ENCODE measurements around the gene MUC16.

MUC16 gene

DNA sequence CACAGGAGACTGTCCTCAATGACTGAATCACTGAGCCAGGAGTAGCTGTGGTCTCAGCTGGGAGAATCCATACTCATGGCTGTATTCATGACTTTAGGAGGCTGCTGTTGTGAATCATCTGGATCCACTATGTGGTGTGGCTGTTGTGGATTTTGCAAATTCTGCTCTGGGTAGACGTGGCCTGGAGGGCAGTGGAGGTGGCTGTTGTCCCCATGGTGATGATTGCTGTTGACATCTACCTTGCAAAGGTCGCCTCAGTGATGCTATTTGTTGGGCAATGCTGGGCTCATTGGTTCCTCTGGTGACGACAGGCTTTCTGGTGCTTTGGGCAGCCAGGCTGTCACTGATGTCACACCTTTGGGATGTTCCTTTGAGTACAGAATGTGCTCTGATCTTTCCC lies 23.9 kb downstream of the MUC16 start:
- H3K4me3 ChIP-seq: no peak overlapping the region
- no peaks in the 10 kb centered on the region for H3K36me3 ChIP-seq (ENCODE audit: insufficient read depth, low read length)
- H3K9ac ChIP-seq (ENCODE audit: insufficient read length): no peak overlapping the region
- no peak for TF ChIP-seq POLR2AphosphoS5 (IDR thresholded peaks at IDR 0.05; ENCODE audit: borderline replicate concordance, low read depth, low read length)
- no peak for TF ChIP-seq EZH2 (IDR thresholded peaks at IDR 0.05)
- no peak for TF ChIP-seq FOXP2 (optimal IDR thresholded peaks at IDR 0.05; ENCODE audit: control extremely low read depth, extremely low read length, insufficient read depth)
- H3K27ac ChIP-seq: no peak overlapping the region
- H3K9me3 ChIP-seq (ENCODE audit: low read depth, low read length): no peaks in the 10 kb centered on the region
- DNase-seq (ENCODE audit: low read depth, low spot score): no peak

DNA sequence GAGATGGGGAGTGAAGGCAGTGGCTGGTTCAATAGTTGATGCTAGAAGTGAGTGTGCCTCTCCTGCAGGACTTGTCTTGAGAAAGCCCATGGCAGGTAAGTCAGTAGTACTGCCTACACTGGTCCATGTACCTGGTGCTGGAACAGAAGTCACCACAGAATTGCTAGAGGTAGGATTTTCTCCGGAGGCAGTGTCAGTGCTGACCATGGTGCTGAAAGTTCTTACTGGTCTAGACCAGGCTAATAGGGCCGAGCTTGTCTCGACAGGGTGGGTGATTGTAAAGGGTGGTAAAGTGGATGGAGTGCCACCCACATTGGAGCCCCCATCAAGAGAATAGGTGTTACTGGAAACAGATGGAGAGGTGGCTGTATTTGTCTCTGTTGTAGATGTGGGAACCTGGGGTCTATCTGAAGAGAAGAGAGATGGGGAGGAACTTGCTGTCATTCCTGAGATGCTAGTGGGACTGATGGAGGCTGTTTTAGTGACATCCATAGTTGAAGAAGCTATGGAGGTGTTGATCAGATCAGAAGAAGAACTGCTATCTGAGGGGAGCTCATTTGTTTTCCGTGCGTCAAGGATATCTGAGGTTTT lies 36.6 kb downstream of the MUC16 start:
- no peak for DNase-seq (ENCODE audit: low read depth, low spot score)
- Histone ChIP-seq H3K9me3 (ENCODE audit: low read depth, low read length) (no peaks in the 10 kb centered on the region), H3K36me3 (ENCODE audit: insufficient read depth, low read length) (no peaks in the 10 kb centered on the region), H3K27ac (no peak overlapping the region), H3K4me3 (no peak overlapping the region), H3K9ac (ENCODE audit: insufficient read length) (no peak overlapping the region)
- TF ChIP-seq FOXP2 (optimal IDR thresholded peaks at IDR 0.05; ENCODE audit: control extremely low read depth, extremely low read length, insufficient read depth): no peak
- TF ChIP-seq POLR2AphosphoS5 (IDR thresholded peaks at IDR 0.05; ENCODE audit: borderline replicate concordance, low read depth, low read length): no peak
- no peak for TF ChIP-seq EZH2 (IDR thresholded peaks at IDR 0.05)

DNA sequence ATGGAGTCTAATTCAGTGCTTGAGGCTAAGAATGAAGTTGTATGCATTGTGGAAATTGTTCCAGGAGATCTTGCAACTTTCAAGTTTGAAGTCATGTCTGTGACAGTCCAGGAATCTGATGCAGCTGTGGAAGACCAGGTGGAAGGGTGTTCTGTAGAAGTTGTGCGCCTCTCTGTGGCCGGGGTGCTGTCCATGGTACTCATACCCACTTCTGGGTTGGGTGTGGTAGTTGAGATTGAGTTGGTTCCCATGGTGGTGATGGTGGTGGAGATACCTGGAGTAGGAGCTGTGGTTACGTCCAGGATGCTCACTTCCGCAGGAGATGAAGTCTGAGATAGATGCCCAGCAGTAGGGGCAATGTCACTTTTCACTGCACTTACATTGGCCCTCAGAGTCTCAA lies 44.3 kb downstream of the MUC16 start:
- Histone ChIP-seq H3K9me3 (ENCODE audit: low read depth, low read length) (no peaks in the 10 kb centered on the region), H3K9ac (ENCODE audit: insufficient read length) (no peak overlapping the region), H3K27ac (no peak overlapping the region), H3K4me3 (no peak overlapping the region), H3K36me3 (ENCODE audit: insufficient read depth, low read length) (no peaks in the 10 kb centered on the region)
- no peak for DNase-seq (ENCODE audit: low read depth, low spot score)
- TF ChIP-seq EZH2 (IDR thresholded peaks at IDR 0.05) (no peak), POLR2AphosphoS5 (IDR thresholded peaks at IDR 0.05; ENCODE audit: borderline replicate concordance, low read depth, low read length) (no peak), FOXP2 (optimal IDR thresholded peaks at IDR 0.05; ENCODE audit: control extremely low read depth, extremely low read length, insufficient read depth) (no peak)
